GM18867 (cell line): ENCODE results near the gene COL27A1.
"Not testable (repeated sequence)": the region's sequence is repeated elsewhere in the genome, so short reads cannot be mapped to it uniquely, and the experiment has no call there.

ENCODE experiments used
- ATAC-seq: cut with Tn5 transposase; IDR thresholded peaks from one replicate; pipeline ENCODE4 v1.9.1; 2021; ENCODE audit warnings: mild to moderate bottlenecking, moderate library complexity; ENCODE audit not compliant: unreplicated experiment

The COL27A1 gene

GRCh38 chr9:114314881-114315722 lies 159.8 kb downstream of the COL27A1 start:
- no peak for ATAC-seq

- no peak for ATAC-seq
These were observed 160.5 kb downstream of the COL27A1 start for GRCh38 chr9:114315723-114316363.

GRCh38 chr9:114316605-114317230 lies 161.4 kb downstream of the COL27A1 start:
- ATAC-seq, result no peak

- ATAC-seq, result no peak
These were observed 162.5 kb downstream of the COL27A1 start for GRCh38 chr9:114317665-114318357.

GRCh38 chr9:114318416-114318815 lies 163.1 kb downstream of the COL27A1 start:
- no peak for ATAC-seq

GRCh38 chr9:114319147-114319546 lies 163.8 kb downstream of the COL27A1 start:
- ATAC-seq, result no peak

GRCh38 chr9:114320710-114321109 lies 165.4 kb downstream of the COL27A1 start:
- not testable (repeated sequence) for ATAC-seq

GRCh38 chr9:114321759-114322158 lies 166.4 kb downstream of the COL27A1 start:
- no peak for ATAC-seq

- not testable (repeated sequence) for ATAC-seq
These were observed 167.0 kb downstream of the COL27A1 start for GRCh38 chr9:114322160-114322818.

GRCh38 chr9:114322831-114323531 lies 167.6 kb downstream of the COL27A1 start, which contains the start of gene ORM1:
Gene ORM1 (plus strand): TSS chr9:114323098. CDS start chr9:114323134, 36 bp downstream.
- ATAC-seq, result not testable (repeated sequence)

GRCh38 chr9:114323849-114324248 lies 168.5 kb downstream of the COL27A1 start:
- not testable (repeated sequence) for ATAC-seq

GRCh38 chr9:114324492-114324891 lies 169.2 kb downstream of the COL27A1 start:
- no peak for ATAC-seq

GRCh38 chr9:114324965-114325364 lies 169.6 kb downstream of the COL27A1 start:
- ATAC-seq, result not testable (repeated sequence)

- not testable (repeated sequence) for ATAC-seq
These were observed 170.4 kb downstream of the COL27A1 start for GRCh38 chr9:114325684-114326254.

- no peak for ATAC-seq
These were observed 172.4 kb downstream of the COL27A1 start for GRCh38 chr9:114327749-114328148.

- ATAC-seq, result not testable (repeated sequence)
These were observed 173.1 kb downstream of the COL27A1 start for GRCh38 chr9:114328357-114328820.

GRCh38 chr9:114328937-114329624 lies 173.7 kb downstream of the COL27A1 start:
- not testable (repeated sequence) for ATAC-seq

GRCh38 chr9:114329625-114330022 lies 174.3 kb downstream of the COL27A1 start, which contains the start of gene ORM2:
Gene ORM2 (plus strand): TSS chr9:114329869. CDS start chr9:114329905, 36 bp downstream.
- not testable (repeated sequence) for ATAC-seq

- ATAC-seq, result no peak
These were observed 175.3 kb downstream of the COL27A1 start for GRCh38 chr9:114330636-114331035.
